Astrocyte of the hippocampus (primary cell): Measurements from ENCODE around the gene HPSE2.
"Not testable (repeated sequence)": the region's sequence is repeated elsewhere in the genome, so short reads cannot be mapped to it uniquely, and the experiment has no call there.

Experiments used
- DNase-seq: peaks from one replicate; pipeline ENCODE4 v3.0.0; 2011; ENCODE audit warnings: low read depth, low spot score

Gene HPSE2

GRCh38 chr10:99235658-99236626 lies at the start of gene HPSE2:
Gene HPSE2 (minus strand): TSS chr10:99235852.
- peak; percentile 2 for DNase-seq

DNA sequence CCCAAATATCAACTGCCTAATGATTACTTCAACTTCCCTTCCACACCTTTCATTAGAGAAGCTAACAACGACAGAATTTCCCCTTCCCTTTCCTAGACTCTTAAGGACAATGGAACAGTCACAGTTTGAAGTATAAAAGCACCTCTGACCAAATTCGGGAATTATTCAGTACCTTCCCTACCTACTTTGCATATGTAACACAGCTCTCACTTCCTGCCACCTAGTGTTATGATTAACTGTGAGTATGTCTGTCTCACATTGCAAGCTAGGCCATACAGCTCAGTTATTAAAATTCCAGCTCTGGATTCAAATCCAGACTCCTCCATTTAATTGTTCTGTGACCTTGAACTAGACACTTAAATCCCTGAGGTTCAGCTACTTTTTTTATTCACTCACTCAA lies 44.8 kb upstream of the HPSE2 start:
- no peak for DNase-seq

GRCh38 chr10:99279626-99280111 lies 44.0 kb upstream of the HPSE2 start:
- DNase-seq, result peak; percentile 49

DNA sequence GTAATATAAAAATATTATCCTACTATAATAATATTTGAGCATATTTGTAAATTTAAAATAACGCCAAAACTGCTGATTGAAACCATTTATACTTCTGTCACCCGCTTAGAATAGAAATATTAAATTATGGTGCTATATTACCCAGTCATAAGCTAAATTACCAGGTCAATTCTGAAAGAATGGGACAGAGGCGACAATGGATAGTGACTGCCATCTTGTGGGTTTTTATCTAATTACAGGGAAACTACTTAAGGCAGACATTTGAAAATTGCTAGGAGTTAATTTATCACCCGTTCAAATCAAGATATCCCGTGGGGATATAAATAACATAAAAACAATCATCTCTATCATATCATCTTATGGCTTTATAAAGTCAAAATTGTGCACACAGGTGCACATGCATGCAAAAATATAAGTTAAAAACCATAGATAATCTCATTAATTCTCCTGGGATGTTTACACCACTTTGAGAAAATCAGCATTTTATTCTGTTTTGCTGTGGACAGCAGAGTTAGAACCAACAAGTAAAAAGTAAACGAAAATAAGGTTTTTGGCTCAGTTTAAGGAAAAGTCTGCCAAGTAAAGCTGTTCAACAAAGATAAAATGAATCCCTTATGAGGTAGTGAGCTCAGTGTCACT lies 41.3 kb upstream of the HPSE2 start:
- peak; percentile 12 for DNase-seq

- no peak for DNase-seq
These were observed 30.7 kb upstream of the HPSE2 start for GRCh38 chr10:99266383-99266782.

GRCh38 chr10:99248824-99249223 lies 13.2 kb upstream of the HPSE2 start:
- no peak for DNase-seq

- DNase-seq, result not testable (repeated sequence)
These were observed 12.2 kb upstream of the HPSE2 start for GRCh38 chr10:99247893-99248292.

DNA sequence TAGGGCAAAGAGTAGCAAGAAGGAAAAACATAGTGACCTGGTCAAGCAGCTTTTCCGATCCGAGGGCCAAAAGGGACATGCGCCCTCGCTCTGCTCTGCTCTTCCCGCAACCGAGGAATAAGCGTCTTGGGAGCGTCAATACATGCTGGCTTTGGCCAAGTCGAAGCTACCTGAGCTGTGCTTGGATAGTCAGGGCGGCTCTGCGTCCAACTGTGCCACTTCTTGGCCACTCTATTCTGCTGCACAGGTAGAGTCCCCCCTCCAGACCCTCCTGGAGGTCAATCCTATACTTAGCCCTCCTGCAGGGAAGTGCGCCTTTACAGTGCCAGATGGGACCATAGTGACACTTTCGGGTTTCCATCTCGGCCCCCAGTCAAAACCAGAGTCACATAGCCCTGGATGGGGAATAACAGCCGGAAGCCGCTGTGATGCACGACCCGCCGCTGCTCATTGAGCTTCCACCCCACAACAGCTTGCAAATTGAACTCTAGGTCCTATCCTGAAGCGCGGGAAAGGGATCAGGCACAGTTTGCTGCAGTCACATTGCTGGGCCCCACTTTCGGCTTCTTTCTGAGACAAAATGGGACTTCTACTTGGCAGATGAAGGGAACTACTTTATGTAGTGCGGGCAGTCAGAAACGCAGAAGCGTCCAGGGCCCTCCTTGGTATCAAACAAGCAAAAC lies 1.1 kb upstream of the HPSE2 start:
- DNase-seq, result no peak

- DNase-seq, result peak; percentile 19
These were observed 628 bp downstream of the HPSE2 start for GRCh38 chr10:99234791-99235657.

- peak; percentile 70 for DNase-seq
These were observed 1.4 kb downstream of the HPSE2 start for GRCh38 chr10:99234041-99234790.

GRCh38 chr10:99233689-99234037 lies 2.0 kb downstream of the HPSE2 start:
- no peak for DNase-seq

DNA sequence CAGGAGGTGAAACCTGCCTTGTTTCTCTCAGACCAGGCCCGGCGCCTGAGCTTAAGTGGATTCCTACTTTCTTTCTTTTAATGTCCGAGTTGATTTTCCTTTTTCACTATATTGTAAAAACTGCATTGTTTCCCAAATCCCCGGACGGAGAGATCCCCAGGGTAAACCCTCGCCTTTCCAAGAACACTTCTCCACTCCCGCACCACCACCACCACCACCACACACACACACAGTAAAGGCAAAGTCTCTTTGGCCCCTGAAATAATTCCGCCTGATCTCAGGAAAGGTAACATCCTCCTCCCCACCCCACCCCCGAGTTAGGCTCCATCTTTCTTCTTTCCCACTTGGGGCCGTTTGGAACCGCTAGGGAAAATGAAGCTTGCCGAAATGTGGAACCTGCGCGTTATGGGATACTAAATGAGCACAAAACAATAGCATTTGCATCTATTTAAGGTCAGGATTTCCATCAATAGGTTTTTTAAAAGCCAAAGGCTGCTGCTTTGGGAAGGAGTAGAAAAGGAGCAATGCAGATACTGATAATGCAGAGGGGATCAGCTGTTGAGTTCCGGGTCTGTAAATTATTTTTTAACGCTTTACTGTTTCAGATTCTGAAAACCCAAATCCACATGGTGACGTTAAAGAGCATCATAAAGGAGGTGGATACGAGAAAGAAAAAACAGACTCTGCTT lies 2.5 kb downstream of the HPSE2 start:
- DNase-seq, result no peak

DNA sequence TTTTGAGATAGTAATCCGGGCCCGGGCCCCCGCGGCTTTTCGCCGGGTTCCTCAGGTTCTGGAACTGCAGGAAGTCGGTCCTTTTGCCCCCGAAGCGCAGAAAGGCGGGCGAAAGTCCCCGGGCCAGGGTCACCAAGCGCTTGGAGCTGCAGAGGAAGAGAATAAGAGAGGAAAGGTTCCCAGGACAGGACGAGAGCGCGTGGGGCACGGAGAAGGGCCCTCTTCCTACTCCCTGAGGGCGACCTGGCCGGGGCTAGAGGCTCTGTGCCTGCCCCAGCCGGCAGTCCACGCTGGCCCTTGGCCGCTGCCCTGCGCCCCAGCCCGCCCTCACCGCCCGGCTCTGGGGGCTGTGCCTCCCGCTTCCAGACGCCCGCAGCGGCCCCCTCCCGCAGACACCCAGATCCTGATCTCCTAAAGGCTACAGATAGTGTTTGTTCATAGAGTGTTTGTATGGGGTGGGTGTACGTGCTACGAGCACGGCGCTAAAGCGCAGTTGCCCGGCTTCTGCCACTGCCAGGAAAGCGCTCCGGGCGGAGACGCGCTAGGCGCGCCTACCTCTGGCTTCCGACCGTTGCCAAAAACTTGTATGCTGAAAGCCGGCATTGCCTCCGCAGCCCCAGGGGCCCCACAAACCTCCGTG lies 3.2 kb downstream of the HPSE2 start:
- DNase-seq, result peak; percentile 15

DNA sequence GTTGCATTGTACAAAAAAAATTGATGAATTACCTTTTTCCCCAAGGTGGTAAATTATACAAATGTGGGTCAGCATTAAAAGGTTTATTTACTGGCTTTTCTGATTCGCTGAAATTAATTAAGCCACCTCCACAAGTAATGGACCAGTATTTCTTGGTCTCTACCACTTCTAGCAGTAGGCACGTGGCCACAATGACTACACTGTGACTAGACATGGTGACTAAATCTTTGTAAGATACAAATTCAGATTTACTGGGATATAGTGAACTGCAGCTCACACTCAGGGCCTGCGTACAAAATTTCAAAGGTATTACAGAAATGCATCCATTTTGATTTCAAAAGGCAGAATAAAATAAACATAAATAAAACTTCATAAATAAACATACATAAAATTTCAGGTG lies 10.9 kb downstream of the HPSE2 start:
- DNase-seq, result no peak

DNA sequence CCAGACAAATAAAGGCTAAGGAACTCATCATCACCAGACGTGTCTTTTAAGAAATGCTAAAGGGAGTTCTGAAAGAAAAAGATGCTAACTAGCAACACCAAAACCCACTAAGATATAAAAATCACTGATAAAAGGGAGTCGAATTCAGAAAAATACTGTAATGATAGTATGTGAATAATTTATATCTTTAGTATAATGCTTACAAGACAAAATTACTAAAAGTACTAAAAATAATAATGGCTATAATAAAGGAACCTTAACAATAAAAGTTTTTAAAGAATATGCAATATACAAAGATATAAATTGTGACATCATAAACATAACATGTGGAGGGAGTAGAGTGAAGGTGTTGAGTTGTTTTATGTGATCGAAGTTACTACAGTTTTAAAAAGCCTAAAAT lies 28.3 kb downstream of the HPSE2 start:
- DNase-seq, result no peak

DNA sequence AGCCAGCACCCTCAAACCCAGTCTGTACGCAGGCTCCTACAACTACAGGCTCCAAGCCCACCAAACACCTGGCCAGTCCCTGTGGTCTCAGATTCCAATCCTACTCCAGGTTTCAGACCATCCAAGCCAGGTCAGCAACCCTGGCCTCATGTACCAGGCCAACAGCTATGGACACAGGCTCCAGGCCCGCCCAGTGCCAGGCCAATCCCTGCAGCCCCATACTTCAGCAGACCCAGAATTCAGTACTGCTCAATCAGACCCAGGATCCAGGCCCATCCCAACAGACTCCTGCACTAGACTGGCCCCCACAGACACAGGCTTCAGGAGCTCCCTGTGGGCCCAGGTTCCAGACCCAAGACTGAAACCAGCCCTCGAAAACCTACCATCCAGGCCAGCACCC lies 32.3 kb downstream of the HPSE2 start:
- no peak for DNase-seq

DNA sequence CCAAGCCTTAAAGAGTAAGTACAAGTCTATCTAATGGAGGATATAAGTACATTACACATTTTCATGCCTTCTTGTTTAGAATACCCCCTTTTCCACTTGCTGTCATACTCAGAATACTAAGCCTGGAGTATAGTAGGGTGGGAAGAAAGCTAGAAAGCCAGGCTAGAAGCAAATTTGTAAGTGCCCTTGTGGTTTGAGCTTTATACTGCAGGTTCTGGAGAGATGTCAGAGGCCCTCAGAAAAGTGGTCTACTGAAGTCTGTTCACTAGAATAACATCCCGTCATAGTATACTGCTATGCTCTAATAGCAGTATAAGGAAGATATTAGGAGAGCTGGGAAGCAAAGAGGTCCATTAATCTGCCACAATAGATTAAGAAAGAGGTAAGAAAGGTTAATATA lies 62.7 kb downstream of the HPSE2 start:
- no peak for DNase-seq

DNA sequence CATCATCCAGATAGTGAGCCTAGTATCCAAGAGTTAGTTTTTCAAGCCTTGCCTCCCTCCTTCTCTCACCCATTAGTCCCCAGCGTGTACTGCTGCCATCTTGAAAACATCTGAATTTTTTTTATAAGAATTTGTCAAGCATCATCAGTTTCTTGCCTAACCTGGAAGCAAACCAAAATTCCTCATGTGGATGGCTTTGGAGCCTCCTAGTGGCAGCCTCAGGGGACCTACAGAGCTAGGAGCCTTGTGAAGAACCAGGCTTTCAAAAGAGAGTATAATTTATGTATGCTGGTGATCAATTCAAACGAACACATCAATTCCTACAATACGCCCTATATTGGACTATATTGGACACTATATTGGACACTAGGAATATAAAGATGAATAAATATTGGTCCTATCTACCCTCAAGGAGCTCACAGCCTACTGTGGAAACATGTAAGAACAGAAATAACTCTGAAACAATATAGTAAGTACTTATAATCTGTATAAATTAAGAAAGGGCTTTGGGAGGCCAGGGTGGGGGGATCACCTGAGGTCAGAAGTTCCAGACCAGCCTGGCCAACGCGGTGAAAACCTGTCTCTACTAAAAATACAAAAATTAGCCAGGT lies 63.4 kb downstream of the HPSE2 start:
- peak; percentile 65 for DNase-seq

DNA sequence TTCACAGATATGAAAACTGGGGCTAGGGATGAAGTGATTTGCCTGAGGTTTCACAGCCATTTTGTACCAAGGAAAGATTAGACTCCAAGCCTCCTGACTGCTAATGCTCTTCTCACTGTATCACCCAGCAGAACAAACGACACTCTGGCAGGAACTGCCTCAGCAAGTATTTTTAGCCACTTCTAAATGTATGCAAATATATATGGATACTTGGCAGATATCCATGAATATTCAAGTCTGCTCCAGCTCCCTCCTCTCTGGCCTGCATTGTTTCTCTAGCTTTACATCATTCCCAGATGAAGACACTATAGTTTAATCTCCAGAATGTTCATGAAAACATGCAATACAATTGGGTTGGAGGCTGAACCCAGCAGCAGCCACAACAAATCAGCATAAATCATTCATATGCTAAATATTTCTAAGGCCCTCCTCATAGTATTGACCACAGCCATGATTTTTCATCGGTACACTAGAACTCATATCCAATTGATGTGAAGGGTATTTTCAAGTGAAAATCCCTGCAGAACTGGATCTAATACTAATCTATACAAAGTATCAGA lies 65.5 kb downstream of the HPSE2 start:
- DNase-seq, result no peak
